GM21619 (cell line): ENCODE data around the gene UGT1A10.
"Not testable (repeated sequence)": the region's sequence is repeated elsewhere in the genome, so short reads cannot be mapped to it uniquely, and the experiment has no call there.

ENCODE experiments used
- ATAC-seq: cut with Tn5 transposase; IDR thresholded peaks from one replicate; pipeline ENCODE4 v1.9.1; 2021; ENCODE audit not compliant: unreplicated experiment

The UGT1A10 gene

DNA sequence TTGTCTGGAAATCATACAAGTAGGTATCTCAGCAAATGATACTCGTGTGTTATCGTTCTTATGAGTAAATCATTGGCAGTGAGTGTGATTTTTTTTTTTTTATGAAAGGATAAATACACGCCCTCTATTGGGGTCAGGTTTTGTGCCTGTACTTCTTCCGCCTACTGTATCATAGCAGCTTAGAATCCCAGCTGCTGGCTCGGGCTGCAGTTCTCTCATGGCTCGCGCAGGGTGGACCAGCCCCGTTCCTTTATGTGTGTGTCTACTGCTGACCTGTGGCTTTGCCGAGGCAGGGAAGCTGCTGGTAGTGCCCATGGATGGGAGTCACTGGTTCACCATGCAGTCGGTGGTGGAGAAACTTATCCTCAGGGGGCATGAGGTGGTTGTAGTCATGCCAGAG lies at the start of gene UGT1A10:
UGT1A10 (plus strand) TSS at position 143 of the 400 bp plus-strand sequence; CDS start at position 218, 75 bp downstream.
- ATAC-seq: not testable (repeated sequence)

- ATAC-seq: no peak
Observed at GRCh38 chr2:233588400-233588799, 47.8 kb upstream of the UGT1A10 start.

GRCh38 chr2:233592706-233593105 lies 43.5 kb upstream of the UGT1A10 start:
- not testable (repeated sequence) for ATAC-seq

DNA sequence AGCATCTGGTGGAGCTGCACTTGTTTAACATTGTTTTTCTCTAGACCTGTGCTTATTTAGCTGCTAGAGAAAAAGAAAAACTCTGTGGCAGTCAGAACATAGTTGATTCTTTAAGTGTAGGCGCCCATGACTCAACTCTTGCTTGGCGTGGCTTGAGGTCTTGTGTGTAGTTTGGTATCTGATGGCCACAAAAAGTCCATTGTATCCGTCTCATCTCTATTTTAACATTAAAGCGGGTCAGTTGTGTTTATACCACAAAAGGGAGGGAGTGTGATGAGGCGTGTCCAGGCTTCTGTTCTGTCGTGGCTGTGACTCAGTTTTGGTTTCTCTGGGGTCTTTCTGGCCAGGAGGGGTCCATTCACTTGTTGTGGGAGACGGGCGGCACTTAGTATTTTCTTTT lies 43.0 kb upstream of the UGT1A10 start:
- peak; percentile 62 for ATAC-seq

GRCh38 chr2:233597522-233597921 lies 38.7 kb upstream of the UGT1A10 start:
- no peak for ATAC-seq

- ATAC-seq: no peak
Observed at GRCh38 chr2:233598952-233599351, 37.3 kb upstream of the UGT1A10 start.

GRCh38 chr2:233600386-233600785 lies 35.9 kb upstream of the UGT1A10 start:
- no peak for ATAC-seq

DNA sequence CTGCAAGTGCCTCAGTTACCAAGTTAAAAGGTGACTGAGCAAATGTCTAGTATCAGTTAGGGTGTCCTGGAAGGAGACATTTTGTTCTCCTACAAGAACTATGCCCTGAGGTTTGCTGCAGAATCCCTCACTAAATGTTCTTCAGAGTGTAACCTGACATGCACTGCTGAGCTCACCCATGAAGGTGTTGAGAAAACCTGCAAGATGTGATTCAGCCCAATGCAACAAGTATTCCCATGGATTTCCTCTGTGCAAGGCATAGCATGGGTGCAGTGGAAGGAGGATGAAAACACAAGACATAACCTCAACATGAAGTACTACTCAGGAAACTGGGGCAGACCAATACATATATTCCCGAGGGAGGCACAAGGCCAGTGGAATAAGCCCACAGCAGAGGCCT lies 34.2 kb upstream of the UGT1A10 start:
- ATAC-seq: no peak

GRCh38 chr2:233603520-233603919 lies 32.7 kb upstream of the UGT1A10 start:
- ATAC-seq: no peak

DNA sequence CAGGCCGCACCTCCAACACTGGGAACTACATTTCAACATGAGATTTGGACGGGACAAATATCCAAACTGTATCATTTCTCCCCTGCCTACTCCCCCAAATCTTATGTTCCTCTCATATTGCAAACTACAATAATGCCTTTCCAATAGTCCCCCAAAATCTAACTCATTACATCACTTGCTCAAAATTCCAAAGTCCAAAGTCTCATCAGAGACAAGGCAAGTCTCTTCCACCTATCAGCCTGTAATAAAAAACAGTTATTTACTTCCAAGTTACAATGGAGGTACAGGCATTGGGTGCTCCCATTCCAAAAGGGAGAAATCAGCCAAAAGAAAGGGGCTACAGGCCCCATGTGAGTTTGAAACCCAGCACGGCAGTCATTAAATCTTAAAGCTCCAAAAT lies 31.4 kb upstream of the UGT1A10 start:
- no peak for ATAC-seq

- ATAC-seq: no peak
Observed at GRCh38 chr2:233605680-233606079, 30.6 kb upstream of the UGT1A10 start.

GRCh38 chr2:233611284-233611683 lies 25.0 kb upstream of the UGT1A10 start:
- no peak for ATAC-seq

DNA sequence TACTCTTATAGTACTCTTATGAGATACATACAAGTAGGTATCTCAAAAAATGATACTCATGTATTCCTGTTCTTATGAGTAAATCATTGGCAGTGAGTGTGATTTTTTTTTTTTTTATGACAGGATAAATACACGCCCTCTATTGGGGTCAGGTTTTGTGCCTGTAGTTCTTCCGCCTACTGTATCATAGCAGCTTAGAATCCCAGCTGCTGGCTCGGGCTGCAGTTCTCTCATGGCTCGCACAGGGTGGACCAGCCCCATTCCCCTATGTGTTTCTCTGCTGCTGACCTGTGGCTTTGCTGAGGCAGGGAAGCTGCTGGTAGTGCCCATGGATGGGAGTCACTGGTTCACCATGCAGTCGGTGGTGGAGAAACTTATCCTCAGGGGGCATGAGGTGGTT lies 18.8 kb upstream of the UGT1A10 start, which contains the start of gene UGT1A8:
UGT1A8 (plus strand) TSS at position 158 of the 400 bp plus-strand sequence; CDS start at position 233, 75 bp downstream.
- not testable (repeated sequence) for ATAC-seq

GRCh38 chr2:233620204-233620603 lies 16.0 kb upstream of the UGT1A10 start:
- no peak for ATAC-seq

DNA sequence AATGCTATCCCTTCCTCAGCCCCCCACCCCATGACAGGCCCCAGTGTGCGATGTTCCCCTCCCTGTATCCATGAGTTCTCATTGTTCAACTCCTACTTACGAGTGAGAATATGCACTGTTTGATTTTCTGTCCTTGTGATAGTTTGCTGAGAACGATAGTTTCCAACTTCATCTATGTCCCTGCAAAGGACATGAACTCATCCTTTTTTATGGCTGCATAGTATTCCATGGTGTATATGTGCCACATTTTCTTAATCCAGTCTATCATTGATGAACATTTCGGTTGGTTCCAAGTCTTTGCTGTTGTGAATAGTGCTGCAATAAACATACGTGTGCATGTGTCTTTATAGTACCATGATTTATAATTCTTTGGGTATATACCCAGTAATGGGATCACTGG lies 14.4 kb upstream of the UGT1A10 start:
- not testable (repeated sequence) for ATAC-seq

- ATAC-seq: no peak
Observed at GRCh38 chr2:233627331-233628025, 8.8 kb upstream of the UGT1A10 start.

DNA sequence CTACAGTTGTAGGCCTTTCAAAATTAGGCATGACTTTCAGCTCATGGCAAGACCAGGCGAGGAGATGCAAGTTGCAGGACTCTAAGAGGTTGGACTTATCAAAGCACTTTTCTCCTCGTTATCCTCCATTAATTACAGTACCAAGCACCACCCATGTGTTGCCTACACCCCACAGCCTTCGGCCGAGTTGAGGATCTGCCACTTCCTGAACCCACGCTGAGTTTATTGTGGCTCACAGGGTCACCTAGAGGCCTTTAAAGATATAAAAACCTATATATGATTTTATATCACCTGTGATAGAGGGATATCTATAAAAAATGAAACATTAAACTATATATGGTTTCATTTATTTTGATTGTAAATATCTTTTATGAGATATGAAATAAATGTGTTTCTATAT lies 2.6 kb downstream of the UGT1A10 start:
- ATAC-seq: no peak

DNA sequence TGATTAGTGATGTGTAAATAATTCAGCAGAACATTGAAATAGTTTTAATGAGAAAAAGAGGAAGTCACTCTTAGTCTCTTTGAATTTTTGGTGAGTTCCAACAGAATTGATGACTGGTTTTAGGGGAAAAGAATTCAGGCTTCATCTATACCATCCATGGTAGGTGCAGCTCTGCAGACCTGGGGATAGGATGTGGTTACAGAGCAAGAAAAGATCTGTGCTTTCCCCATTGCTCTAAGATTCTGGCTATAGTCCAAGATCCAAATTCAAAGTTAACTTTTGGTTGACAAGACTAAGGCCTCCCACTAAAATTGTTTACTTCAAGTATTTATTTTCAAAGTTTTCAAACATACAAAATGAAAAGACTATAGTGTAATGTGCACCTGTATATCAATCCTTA lies 3.6 kb downstream of the UGT1A10 start:
- ATAC-seq: no peak

DNA sequence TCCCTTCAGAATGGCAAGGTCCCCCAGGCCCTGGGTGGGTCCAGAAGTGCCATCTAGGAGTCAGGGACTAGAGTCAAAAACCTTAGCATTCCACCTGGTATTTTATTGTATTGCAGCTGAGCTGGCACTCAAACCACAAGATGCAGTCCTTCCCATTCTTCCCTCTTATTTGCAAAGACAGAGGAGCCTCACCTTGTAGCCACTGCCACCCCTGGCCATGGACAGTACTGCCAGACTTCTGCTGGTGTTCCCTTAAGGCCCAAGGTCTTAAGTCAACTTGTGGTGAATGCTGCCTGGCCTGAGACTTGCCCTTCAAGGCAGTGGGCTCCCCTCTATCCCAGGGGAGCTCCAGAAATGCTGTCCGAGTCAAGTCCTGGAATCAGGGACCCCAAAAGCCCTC lies 6.9 kb downstream of the UGT1A10 start:
- no peak for ATAC-seq

DNA sequence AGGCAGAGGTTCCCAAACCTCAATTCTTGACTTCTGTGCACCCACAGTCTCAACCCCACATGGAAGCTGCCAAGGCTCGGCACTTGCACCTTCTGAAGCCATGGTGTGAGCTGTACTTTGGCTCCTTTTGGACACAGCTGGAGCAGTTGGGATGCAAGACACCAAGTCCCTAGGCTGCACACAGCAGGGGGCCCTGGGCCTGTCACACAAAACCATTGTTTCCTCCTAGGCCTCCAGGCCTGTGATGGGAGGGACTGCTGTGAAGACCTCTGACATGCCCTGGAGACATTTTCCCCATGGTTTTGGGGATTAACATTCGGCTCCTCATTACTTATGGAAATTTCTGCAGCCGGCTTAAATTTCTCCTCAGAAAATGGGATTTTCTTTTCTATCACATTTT lies 9.8 kb downstream of the UGT1A10 start:
- not testable (repeated sequence) for ATAC-seq

- ATAC-seq: no peak
Observed at GRCh38 chr2:233650981-233651380, 14.7 kb downstream of the UGT1A10 start.

DNA sequence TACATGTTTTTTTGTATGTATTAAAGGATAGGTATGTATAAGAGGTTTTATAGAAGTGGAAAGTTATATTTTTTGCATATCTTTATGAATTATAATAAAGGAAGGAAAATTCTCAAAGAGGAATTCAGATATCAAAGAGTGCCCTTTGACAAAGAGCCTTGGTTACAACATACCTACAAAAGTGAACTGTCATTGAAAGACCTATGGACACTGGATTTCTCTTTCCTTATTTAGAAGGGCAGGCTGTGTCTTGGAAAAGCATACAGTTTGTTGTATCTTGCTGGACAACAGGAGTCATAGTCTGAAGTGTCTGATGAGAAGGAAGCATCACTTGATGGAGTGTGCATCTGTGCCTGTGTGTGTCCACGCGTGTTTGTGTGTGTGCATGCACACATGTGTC lies 15.2 kb downstream of the UGT1A10 start:
- ATAC-seq: no peak

DNA sequence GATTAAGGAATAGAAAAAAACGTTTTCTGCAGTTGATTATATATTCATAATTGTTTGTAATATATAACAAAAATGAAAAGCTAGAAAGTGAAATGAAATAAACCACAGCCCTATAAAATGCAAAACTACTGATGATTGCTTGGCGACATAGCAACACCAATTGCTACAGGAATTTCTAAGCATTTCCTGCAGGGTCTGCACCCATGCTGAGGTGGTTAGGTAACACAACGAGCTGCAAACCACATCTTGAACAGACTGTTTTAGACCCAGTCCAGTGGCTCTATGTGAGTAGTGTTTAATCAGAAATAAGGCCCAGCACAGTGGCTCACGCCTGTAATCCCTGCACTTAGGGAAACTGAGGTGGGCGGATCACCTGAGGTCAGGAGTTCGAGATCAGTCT lies 18.3 kb downstream of the UGT1A10 start:
- no peak for ATAC-seq
